IMR-90 (cell line): ENCODE data around the gene XYLB. TPM values are rescaled to one million over a fixed set of nuclear protein-coding genes. Genes with fewer than 3 reads are reported as not detected.

Experiments used
- ATAC-seq: fragments of 200-7000 bp; cut with Tn5 transposase; 2 replicates; pipeline ENCODE4 v1.9.1; 2020; ENCODE audit warnings: low read depth, mild to moderate bottlenecking, moderate library complexity
- BruUV-seq: library from RNA; stranded (reverse); fragments of 400-500 nt; replicated peaks from 2 replicates; lab custom pipeline; 2021; lab: Mats Ljungman, UMichigan
- CTCF ChIA-PET: fragments of 300-600 bp; formaldehyde crosslinking; extraction: SDS; loops from one replicate; lab custom pipeline; 2021; ENCODE audit warnings: antibody characterized with exemption; lab: Yijun Ruan, JAX
- POLR2A ChIA-PET: fragments of 300-600 bp; sonication (Branson Sonifier 250); formaldehyde crosslinking; loops from one replicate; lab custom pipeline; 2022; ENCODE audit warnings: antibody characterized with exemption; ENCODE audit not compliant: unreplicated experiment; lab: Charles Lee
- DNase-seq: peaks from one replicate; pipeline ENCODE4 v3.0.0; 2013
- H2AFZ ChIP-seq: replicated peaks from 2 replicates; pipeline ENCODE3; 2013; ENCODE audit warnings: low read length, mild to moderate bottlenecking; ENCODE audit not compliant: poor library complexity
- H2AK5ac ChIP-seq: 2 replicates; pipeline ENCODE4 v1.6.1; 2013; ENCODE audit warnings: low read depth, low read length, inconsistent platforms
- H2AK9ac ChIP-seq: replicated peaks from 2 replicates; pipeline ENCODE3; 2013; ENCODE audit warnings: mild to moderate bottlenecking, low read depth, low read length, moderate library complexity; ENCODE audit not compliant: poor library complexity
- H2BK120ac ChIP-seq: 2 replicates; pipeline ENCODE4 v1.6.1; 2013; ENCODE audit warnings: low read depth, low read length, inconsistent platforms
- H2BK15ac ChIP-seq: 3 replicates; pipeline ENCODE4 v1.6.1; 2013; ENCODE audit warnings: low read depth, low read length, inconsistent platforms
- H2BK20ac ChIP-seq: 2 replicates; pipeline ENCODE4 v1.6.1; 2013; ENCODE audit warnings: low read depth, mild to moderate bottlenecking, inconsistent platforms, low read length, moderate library complexity
- H2BK5ac ChIP-seq: 2 replicates; pipeline ENCODE4 v1.6.1; 2013; ENCODE audit warnings: mild to moderate bottlenecking, low read depth, low read length, inconsistent platforms; ENCODE audit not compliant: poor library complexity, severe bottlenecking
- H3K14ac ChIP-seq: replicated peaks from 2 replicates; pipeline ENCODE4 v1.6.1; 2013; ENCODE audit warnings: low read depth, low read length, inconsistent platforms
- H3K18ac ChIP-seq: 2 replicates; pipeline ENCODE4 v1.6.1; 2013; ENCODE audit warnings: low read depth, low read length, control low read depth
- H3K23ac ChIP-seq: 2 replicates; pipeline ENCODE4 v1.6.1; 2013; ENCODE audit warnings: low read depth, low read length, inconsistent platforms
- H3K27ac ChIP-seq: 2 replicates; pipeline ENCODE4 v1.5.1; 2013; ENCODE audit warnings: mild to moderate bottlenecking, control low read depth, low read length; ENCODE audit not compliant: insufficient read depth
- H3K27me3 ChIP-seq: 2 replicates; pipeline ENCODE4 v1.6.1; 2013; ENCODE audit warnings: low read length; ENCODE audit not compliant: control insufficient read depth, insufficient read depth
- H3K36me3 ChIP-seq: 2 replicates; pipeline ENCODE4 v1.6.1; 2013; ENCODE audit warnings: low read length, mixed read lengths; ENCODE audit not compliant: control insufficient read depth, insufficient read depth
- H3K4ac ChIP-seq: 2 replicates; pipeline ENCODE4 v1.6.1; 2013; ENCODE audit warnings: low read depth, low read length, inconsistent platforms
- H3K4me1 ChIP-seq: 2 replicates; pipeline ENCODE4 v1.6.1; 2013; ENCODE audit warnings: low read length, mixed read lengths; ENCODE audit not compliant: control insufficient read depth, insufficient read depth
- H3K4me2 ChIP-seq: 2 replicates; pipeline ENCODE4 v1.6.1; 2013; ENCODE audit warnings: low read depth, mild to moderate bottlenecking, control low read depth, low read length, moderate library complexity
- H3K4me3 ChIP-seq: 2 replicates; pipeline ENCODE4 v1.5.1; 2013; ENCODE audit warnings: low read depth, mild to moderate bottlenecking, control low read depth, low read length, moderate library complexity; ENCODE audit not compliant: insufficient read depth
- H3K56ac ChIP-seq: 2 replicates; pipeline ENCODE4 v1.6.1; 2013; ENCODE audit warnings: low read length, inconsistent platforms; ENCODE audit not compliant: insufficient read depth; ENCODE audit errors: extremely low read depth
- H3K79me1 ChIP-seq, 2 experiments: 2 replicates each; pipeline ENCODE4 v1.6.1; 2013; ENCODE audit warnings: low read length in 2 of 2, inconsistent platforms in 1 of 2, low read depth in 1 of 2
- H3K9ac ChIP-seq: 2 replicates; pipeline ENCODE4 v1.6.1; 2013; ENCODE audit warnings: low read depth, low read length, control low read depth
- H3K9me1 ChIP-seq: 2 replicates; pipeline ENCODE4 v1.6.1; 2013; ENCODE audit warnings: low read length, inconsistent platforms; ENCODE audit not compliant: insufficient read depth
- H3K9me3 ChIP-seq: 2 replicates; pipeline ENCODE4 v1.6.1; 2013; ENCODE audit warnings: low read length; ENCODE audit not compliant: control insufficient read depth, insufficient read depth
- H4K20me1 ChIP-seq: 2 replicates; pipeline ENCODE4 v1.6.1; 2013; ENCODE audit warnings: low read length, inconsistent platforms; ENCODE audit not compliant: insufficient read depth
- H4K5ac ChIP-seq: 2 replicates; pipeline ENCODE4 v1.6.1; 2013; ENCODE audit warnings: mild to moderate bottlenecking, low read depth, low read length, control low read depth
- H4K8ac ChIP-seq, 2 experiments: 2 replicates each; pipeline ENCODE4 v1.6.1; 2013; ENCODE audit warnings: low read depth in 2 of 2, low read length in 2 of 2, control low read depth in 1 of 2, inconsistent platforms in 1 of 2
- H4K91ac ChIP-seq: 2 replicates; pipeline ENCODE4 v1.6.1; 2013; ENCODE audit warnings: low read depth, low read length, inconsistent platforms; ENCODE audit not compliant: insufficient read depth
- BHLHE40 ChIP-seq: fragments of 150-350 bp; IDR thresholded peaks from 2 replicates; pipeline ENCODE4 v1.6.1; 2016; ENCODE audit warnings: mild to moderate bottlenecking, low read depth, low read length
- CEBPB ChIP-seq: IDR thresholded peaks from 2 replicates; pipeline ENCODE4 v1.6.1; 2012; ENCODE audit warnings: low read depth, low read length, improper control_type of control experiment
- CHD1 ChIP-seq: IDR thresholded peaks from 2 replicates; pipeline ENCODE4 v1.6.1; 2012; ENCODE audit warnings: low read depth, low read length, improper control_type of control experiment
- FOS ChIP-seq: fragments of 150-350 bp; IDR thresholded peaks from 2 replicates; pipeline ENCODE4 v1.6.1; 2016; ENCODE audit warnings: low read depth, low read length
- MAZ ChIP-seq: IDR thresholded peaks from 2 replicates; pipeline ENCODE4 v1.6.1; 2012; ENCODE audit warnings: low read depth, mild to moderate bottlenecking, low read length, improper control_type of control experiment, moderate library complexity, borderline replicate concordance
- NFE2L2 ChIP-seq: fragments of 150-350 bp; IDR thresholded peaks from 2 replicates; pipeline ENCODE4 v1.6.1; 2016; ENCODE audit warnings: low read depth, mild to moderate bottlenecking, low read length
- POLR2A ChIP-seq: IDR thresholded peaks from 2 replicates; pipeline ENCODE4 v1.6.1; 2012; ENCODE audit warnings: mild to moderate bottlenecking, low read depth, low read length
- RCOR1 ChIP-seq: IDR thresholded peaks from 2 replicates; pipeline ENCODE4 v1.6.1; 2012; ENCODE audit warnings: mild to moderate bottlenecking, low read length, improper control_type of control experiment; ENCODE audit not compliant: insufficient replicate concordance
- RFX5 ChIP-seq: IDR thresholded peaks from 2 replicates; pipeline ENCODE4 v1.8.0; 2012; ENCODE audit warnings: low read depth, mild to moderate bottlenecking, low read length, moderate library complexity
- SMC3 ChIP-seq: fragments of 150-350 bp; IDR thresholded peaks from 2 replicates; pipeline ENCODE4 v1.6.1; 2016; ENCODE audit warnings: low read depth, mild to moderate bottlenecking, antibody characterized with exemption, low read length, moderate library complexity
- WGBS, 2 experiments: methylation state at CpG; one replicate each; pipeline versions ENCODE4 v1.1.5 to v1.1.7; 2013; ENCODE audit warnings: missing lambda C conversion rate in 2 of 2; ENCODE audit not compliant: insufficient read length in 1 of 2; ENCODE audit errors: extremely low coverage in 2 of 2; 5-methylcytosine and 5-hydroxymethylcytosine counted together
- dilution Hi-C: fragments of 300-500 bp; cut with HindIII; formaldehyde crosslinking; loops from one replicate; pipeline ENCODE4 v1.14.3; 2018; ENCODE audit warnings: low sequenced_read_pairs; ENCODE audit not compliant: unreplicated experiment
- in situ Hi-C: fragments of 300-500 bp; cut with MboI; formaldehyde crosslinking; loops from 3 replicates; pipeline ENCODE4 v1.14.3; 2019; ENCODE audit warnings: low sequenced_read_pairs, inconsistent platforms, mixed read lengths
- intact Hi-C: fragments of 100-400 bp; cut with micrococcal nuclease; formaldehyde crosslinking; loops from 2 replicates; pipeline ENCODE4 v1.10.0; 2022
- polyA plus RNA-seq, 3 experiments: library from polyadenylated mRNA; depleted of rRNA; stranded (reverse); fragments of >200 nt; gene quantifications; 2 replicates each; pipeline ENCODE4 v1.2.3, GENCODE V29; 2012; ENCODE audit warnings: low replicate concordance in 1 of 3
- total RNA-seq: library from RNA; depleted of rRNA; stranded (reverse); fragments of >200 nt; gene quantifications from 2 replicates; pipeline ENCODE4 v1.2.3, GENCODE V29; 2012
- TF ChIP-seq, protein P1 (sequence below): fragments of 150-350 bp; IDR thresholded peaks from 2 replicates; pipeline ENCODE4 v1.6.1; 2017; ENCODE audit warnings: mild to moderate bottlenecking, antibody characterized with exemption, low read length, low read depth
- TF ChIP-seq, protein P2 (sequence below): fragments of 150-350 bp; IDR thresholded peaks from 2 replicates; pipeline ENCODE4 v1.6.1; 2016; ENCODE audit warnings: low read depth, mild to moderate bottlenecking, low read length, moderate library complexity, borderline replicate concordance

Gene XYLB
- total and polyA plus RNA-seq, 2 of the 4 experiments (the other 2 are of a cell fraction) = 3.0 to 3.4 TPM

DNA sequence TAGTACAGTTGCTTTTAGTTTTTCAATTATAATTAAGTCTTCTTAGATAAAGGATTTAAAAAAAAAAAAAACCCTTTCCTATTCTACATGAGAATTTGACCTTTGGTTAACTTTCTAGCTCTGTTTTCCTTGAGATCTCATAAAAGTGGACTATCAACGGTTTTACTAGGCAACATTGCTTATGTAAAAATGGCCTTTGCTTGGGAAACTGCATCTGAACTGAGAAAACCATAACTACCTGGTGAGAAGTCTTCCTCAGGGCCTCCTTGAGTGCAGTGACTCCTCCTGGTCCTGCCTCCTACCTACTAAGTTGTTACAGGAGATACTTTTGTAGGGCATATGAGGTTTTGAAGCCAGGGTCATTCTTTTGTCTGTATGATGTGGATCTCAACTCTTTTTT is 65.0 kb downstream of the XYLB start:
- Histone ChIP-seq H2AFZ (no peak overlapping the region), H2BK120ac (no peak overlapping the region), H3K4me3 (no peak overlapping the region), H3K14ac (no peak overlapping the region), H4K91ac (no peak overlapping the region), H3K79me1 (no peaks in the 10 kb centered on the region), H3K56ac (no peak overlapping the region), H2BK20ac (no peak overlapping the region), H2BK5ac (no peak overlapping the region), H3K36me3 (no peaks in the 10 kb centered on the region), H3K4me1 (no peaks in the 10 kb centered on the region), H2AK9ac (no peak overlapping the region), H3K27ac (no peak overlapping the region), H2AK5ac (no peak overlapping the region), H3K18ac (no peak overlapping the region), H2BK15ac (no peak overlapping the region), H3K4me2 (no peak overlapping the region), H3K9me3 (no peaks in the 10 kb centered on the region), H3K9ac (no peak overlapping the region), H4K20me1 (no peaks in the 10 kb centered on the region), H4K5ac (no peak overlapping the region), H3K9me1 (no peaks in the 10 kb centered on the region), H3K23ac (no peak overlapping the region), H3K27me3 (no peaks in the 10 kb centered on the region), H3K4ac (no peak overlapping the region), H4K8ac (no peak overlapping the region)
- dilution Hi-C loops (no loop called here), in situ Hi-C loops (no loop called here), intact Hi-C loops (no loop called here)
- CTCF ChIA-PET = no interaction called here
- no CpG with 5 or more reads among the region's 1 CpG for whole genome bisulfite sequencing, 2 experiments
- TF ChIP-seq FOS (no peak), CEBPB (no peak), CHD1 (no peak), BHLHE40 (no peak), POLR2A (no peak), SMC3 (no peak), RCOR1 (no peak), MAZ (no peak), RFX5 (no peak), NFE2L2 (no peak)
- TF ChIP-seq, protein P1, sequence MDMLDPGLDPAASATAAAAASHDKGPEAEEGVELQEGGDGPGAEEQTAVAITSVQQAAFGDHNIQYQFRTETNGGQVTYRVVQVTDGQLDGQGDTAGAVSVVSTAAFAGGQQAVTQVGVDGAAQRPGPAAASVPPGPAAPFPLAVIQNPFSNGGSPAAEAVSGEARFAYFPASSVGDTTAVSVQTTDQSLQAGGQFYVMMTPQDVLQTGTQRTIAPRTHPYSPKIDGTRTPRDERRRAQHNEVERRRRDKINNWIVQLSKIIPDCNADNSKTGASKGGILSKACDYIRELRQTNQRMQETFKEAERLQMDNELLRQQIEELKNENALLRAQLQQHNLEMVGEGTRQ = no peak
- TF ChIP-seq, protein P2, sequence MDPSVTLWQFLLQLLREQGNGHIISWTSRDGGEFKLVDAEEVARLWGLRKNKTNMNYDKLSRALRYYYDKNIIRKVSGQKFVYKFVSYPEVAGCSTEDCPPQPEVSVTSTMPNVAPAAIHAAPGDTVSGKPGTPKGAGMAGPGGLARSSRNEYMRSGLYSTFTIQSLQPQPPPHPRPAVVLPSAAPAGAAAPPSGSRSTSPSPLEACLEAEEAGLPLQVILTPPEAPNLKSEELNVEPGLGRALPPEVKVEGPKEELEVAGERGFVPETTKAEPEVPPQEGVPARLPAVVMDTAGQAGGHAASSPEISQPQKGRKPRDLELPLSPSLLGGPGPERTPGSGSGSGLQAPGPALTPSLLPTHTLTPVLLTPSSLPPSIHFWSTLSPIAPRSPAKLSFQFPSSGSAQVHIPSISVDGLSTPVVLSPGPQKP = no peak
- POLR2A ChIA-PET = interaction anchor here (0.7 kb wide), 1 partner anchor 246 kb away, joined by 5 read pairs; the partner anchor contains the start of gene OXSR1
- no TSS peak for BruUV-seq
- no peak for ATAC-seq
- DNase-seq = no peak
